ENCODE data around the gene SPG21.

SPG21 gene

DNA sequence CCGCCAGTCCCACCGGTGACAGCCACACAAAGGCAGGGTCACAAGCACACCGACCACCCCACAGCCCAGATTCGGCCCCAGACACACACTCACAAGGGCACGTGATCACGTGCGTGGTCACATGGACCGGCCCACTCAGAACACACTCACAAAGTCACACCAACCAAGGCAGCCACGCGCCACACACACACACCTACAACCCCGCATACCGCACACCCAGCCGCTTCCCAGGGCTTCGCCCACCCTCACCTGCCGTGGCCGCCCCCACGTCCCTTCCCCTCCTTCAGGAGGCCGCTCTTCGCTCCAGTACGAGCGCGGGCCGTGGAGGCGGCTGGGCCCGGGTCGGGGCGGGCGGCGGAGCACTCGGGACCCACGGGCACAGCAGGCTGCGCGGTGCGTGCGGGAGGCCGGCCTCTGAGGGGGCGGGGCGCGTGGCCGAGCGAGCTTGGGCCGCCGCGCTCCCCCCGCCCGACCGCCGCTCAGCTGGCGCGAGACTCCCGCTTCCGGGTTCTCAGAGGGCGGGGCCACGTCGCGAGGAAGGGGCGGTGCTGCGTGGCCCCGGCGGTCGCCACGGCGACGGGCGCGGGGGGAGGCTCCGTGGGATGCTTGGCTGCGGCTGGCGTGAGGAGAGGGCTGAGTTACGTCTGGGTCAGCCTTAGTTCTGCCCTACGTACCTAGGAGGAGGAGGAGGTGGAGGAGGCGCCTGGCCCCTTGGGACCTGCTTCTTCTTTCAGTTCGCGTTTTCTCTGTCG lies at the start of gene SPG21 (continued):
- TF ChIP-seq, protein P1, sequence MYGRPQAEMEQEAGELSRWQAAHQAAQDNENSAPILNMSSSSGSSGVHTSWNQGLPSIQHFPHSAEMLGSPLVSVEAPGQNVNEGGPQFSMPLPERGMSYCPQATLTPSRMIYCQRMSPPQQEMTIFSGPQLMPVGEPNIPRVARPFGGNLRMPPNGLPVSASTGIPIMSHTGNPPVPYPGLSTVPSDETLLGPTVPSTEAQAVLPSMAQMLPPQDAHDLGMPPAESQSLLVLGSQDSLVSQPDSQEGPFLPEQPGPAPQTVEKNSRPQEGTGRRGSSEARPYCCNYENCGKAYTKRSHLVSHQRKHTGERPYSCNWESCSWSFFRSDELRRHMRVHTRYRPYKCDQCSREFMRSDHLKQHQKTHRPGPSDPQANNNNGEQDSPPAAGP (tag by site-specific recombination; IDR thresholded peaks at IDR 0.05) = peak; percentile 73
- no peak for TF ChIP-seq ZNF423 (tag by site-specific recombination; IDR thresholded peaks at IDR 0.05)
- peak; percentile 35; the same call in 1 of the 2 replicates for TF ChIP-seq ZBTB10 (tag by site-specific recombination; IDR thresholded peaks at IDR 0.05)
- TF ChIP-seq ZNF292 (tag by site-specific recombination; IDR thresholded peaks at IDR 0.05; ENCODE audit: borderline replicate concordance, low read depth) = no peak
- TF ChIP-seq, protein P2, sequence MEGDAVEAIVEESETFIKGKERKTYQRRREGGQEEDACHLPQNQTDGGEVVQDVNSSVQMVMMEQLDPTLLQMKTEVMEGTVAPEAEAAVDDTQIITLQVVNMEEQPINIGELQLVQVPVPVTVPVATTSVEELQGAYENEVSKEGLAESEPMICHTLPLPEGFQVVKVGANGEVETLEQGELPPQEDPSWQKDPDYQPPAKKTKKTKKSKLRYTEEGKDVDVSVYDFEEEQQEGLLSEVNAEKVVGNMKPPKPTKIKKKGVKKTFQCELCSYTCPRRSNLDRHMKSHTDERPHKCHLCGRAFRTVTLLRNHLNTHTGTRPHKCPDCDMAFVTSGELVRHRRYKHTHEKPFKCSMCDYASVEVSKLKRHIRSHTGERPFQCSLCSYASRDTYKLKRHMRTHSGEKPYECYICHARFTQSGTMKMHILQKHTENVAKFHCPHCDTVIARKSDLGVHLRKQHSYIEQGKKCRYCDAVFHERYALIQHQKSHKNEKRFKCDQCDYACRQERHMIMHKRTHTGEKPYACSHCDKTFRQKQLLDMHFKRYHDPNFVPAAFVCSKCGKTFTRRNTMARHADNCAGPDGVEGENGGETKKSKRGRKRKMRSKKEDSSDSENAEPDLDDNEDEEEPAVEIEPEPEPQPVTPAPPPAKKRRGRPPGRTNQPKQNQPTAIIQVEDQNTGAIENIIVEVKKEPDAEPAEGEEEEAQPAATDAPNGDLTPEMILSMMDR (tag by site-specific recombination; IDR thresholded peaks at IDR 0.05) = 0 out of 2 replicates have a peak, but pooled peaks have one; percentile 25
- peak; percentile 80 for TF ChIP-seq IKZF3 (tag by site-specific recombination; IDR thresholded peaks at IDR 0.05)
- peak; percentile 63; the same call in 1 of the 2 replicates for TF ChIP-seq ZBTB7A (tag by site-specific recombination; IDR thresholded peaks at IDR 0.05; ENCODE audit: low read depth)
- TF ChIP-seq ZNF558 (tag by site-specific recombination; IDR thresholded peaks at IDR 0.05) = no peak
- no peak for TF ChIP-seq ZNF571 (tag by site-specific recombination; IDR thresholded peaks at IDR 0.05)
- TF ChIP-seq, protein P3, sequence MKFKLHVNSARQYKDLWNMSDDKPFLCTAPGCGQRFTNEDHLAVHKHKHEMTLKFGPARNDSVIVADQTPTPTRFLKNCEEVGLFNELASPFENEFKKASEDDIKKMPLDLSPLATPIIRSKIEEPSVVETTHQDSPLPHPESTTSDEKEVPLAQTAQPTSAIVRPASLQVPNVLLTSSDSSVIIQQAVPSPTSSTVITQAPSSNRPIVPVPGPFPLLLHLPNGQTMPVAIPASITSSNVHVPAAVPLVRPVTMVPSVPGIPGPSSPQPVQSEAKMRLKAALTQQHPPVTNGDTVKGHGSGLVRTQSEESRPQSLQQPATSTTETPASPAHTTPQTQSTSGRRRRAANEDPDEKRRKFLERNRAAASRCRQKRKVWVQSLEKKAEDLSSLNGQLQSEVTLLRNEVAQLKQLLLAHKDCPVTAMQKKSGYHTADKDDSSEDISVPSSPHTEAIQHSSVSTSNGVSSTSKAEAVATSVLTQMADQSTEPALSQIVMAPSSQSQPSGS (tag by site-specific recombination; IDR thresholded peaks at IDR 0.05; ENCODE audit: low read depth) = no peak
- TF ChIP-seq ZNF670 (tag by site-specific recombination; IDR thresholded peaks at IDR 0.05; ENCODE audit: low read depth) = no peak
- TF ChIP-seq KLF16 (tag by site-specific recombination; IDR thresholded peaks at IDR 0.05) = peak; percentile 92
- peak; percentile 73 for TF ChIP-seq ZNF501 (tag by site-specific recombination; IDR thresholded peaks at IDR 0.05)
- peak; percentile 81 for TF ChIP-seq ZBTB20 (tag by site-specific recombination; IDR thresholded peaks at IDR 0.05)
- peak; percentile 7; the same call in 1 of the 2 replicates for TF ChIP-seq GLIS1 (tag by site-specific recombination; IDR thresholded peaks at IDR 0.05)
- 0 out of 2 replicates have a peak, but pooled peaks have one; percentile 20 for TF ChIP-seq ZFP37 (tag by site-specific recombination; IDR thresholded peaks at IDR 0.05)
- TF ChIP-seq KLF7 (tag by site-specific recombination; IDR thresholded peaks at IDR 0.05; ENCODE audit: borderline replicate concordance) = peak; percentile 37; the same call in 1 of the 2 replicates
- no peak for TF ChIP-seq ZNF169 (tag by site-specific recombination; IDR thresholded peaks at IDR 0.05)
- TF ChIP-seq, protein P4, sequence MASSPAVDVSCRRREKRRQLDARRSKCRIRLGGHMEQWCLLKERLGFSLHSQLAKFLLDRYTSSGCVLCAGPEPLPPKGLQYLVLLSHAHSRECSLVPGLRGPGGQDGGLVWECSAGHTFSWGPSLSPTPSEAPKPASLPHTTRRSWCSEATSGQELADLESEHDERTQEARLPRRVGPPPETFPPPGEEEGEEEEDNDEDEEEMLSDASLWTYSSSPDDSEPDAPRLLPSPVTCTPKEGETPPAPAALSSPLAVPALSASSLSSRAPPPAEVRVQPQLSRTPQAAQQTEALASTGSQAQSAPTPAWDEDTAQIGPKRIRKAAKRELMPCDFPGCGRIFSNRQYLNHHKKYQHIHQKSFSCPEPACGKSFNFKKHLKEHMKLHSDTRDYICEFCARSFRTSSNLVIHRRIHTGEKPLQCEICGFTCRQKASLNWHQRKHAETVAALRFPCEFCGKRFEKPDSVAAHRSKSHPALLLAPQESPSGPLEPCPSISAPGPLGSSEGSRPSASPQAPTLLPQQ (tag by site-specific recombination; IDR thresholded peaks at IDR 0.05) = peak; percentile 65
- peak; percentile 77 for TF ChIP-seq SP2 (tag by site-specific recombination; IDR thresholded peaks at IDR 0.05)
- peak; percentile 69 for TF ChIP-seq ZFP69B (tag by site-specific recombination; IDR thresholded peaks at IDR 0.05)
- peak; percentile 79; the same call in 1 of the 2 replicates for TF ChIP-seq ZNF777 (tag by site-specific recombination; IDR thresholded peaks at IDR 0.05; ENCODE audit: borderline replicate concordance)
- TF ChIP-seq KLF8 (tag by site-specific recombination; IDR thresholded peaks at IDR 0.05) = peak; percentile 43; the same call in 1 of the 2 replicates
- TF ChIP-seq ZNF785 (tag by site-specific recombination; IDR thresholded peaks at IDR 0.05) = peak; percentile 82; the same call in 1 of the 2 replicates
- peak; percentile 97 for TF ChIP-seq EGR2 (tag by site-specific recombination; IDR thresholded peaks at IDR 0.05; ENCODE audit: low read depth)
- 0 out of 2 replicates have a peak, but pooled peaks have one; percentile 16 for TF ChIP-seq ZNF623 (tag by site-specific recombination; IDR thresholded peaks at IDR 0.05)
- TF ChIP-seq ZNF600 (tag by site-specific recombination; IDR thresholded peaks at IDR 0.05) = 0 out of 2 replicates have a peak, but pooled peaks have one; percentile 28
- TF ChIP-seq MYNN (tag by site-specific recombination; IDR thresholded peaks at IDR 0.05; ENCODE audit: borderline replicate concordance) = no peak
- TF ChIP-seq, protein P5, sequence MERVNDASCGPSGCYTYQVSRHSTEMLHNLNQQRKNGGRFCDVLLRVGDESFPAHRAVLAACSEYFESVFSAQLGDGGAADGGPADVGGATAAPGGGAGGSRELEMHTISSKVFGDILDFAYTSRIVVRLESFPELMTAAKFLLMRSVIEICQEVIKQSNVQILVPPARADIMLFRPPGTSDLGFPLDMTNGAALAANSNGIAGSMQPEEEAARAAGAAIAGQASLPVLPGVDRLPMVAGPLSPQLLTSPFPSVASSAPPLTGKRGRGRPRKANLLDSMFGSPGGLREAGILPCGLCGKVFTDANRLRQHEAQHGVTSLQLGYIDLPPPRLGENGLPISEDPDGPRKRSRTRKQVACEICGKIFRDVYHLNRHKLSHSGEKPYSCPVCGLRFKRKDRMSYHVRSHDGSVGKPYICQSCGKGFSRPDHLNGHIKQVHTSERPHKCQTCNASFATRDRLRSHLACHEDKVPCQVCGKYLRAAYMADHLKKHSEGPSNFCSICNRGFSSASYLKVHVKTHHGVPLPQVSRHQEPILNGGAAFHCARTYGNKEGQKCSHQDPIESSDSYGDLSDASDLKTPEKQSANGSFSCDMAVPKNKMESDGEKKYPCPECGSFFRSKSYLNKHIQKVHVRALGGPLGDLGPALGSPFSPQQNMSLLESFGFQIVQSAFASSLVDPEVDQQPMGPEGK (tag by site-specific recombination; IDR thresholded peaks at IDR 0.05) = peak; percentile 81
- TF ChIP-seq HOXC10 (CRISPR knock-in tag; IDR thresholded peaks at IDR 0.05) = no peak
